ENCODE results near the gene SLC35F3.
"Not testable (repeated sequence)": the region's sequence is repeated elsewhere in the genome, so short reads cannot be mapped to it uniquely, and the experiment has no call there.

Gene SLC35F3

DNA sequence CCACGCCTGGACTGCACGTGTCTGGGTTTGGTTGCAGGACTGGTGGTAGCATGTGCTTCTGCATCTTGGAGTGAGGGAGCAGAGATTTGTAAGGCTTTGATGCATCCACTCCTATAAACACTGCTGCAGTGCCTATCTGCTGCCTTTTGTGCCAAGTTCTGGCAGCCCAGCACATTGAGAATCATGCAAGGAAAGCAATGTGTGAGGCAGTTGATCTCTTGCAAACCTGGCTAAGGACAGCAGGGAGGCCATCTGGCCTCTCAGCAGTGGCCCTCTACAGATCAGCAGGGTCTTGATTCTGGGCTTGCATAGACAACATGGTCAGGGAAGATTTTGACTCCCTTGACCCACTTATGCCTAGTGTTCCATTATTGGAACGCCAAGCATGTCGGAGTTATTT is 387.5 kb downstream of the SLC35F3 start:
- no peak for DNase-seq (ENCODE audit: low read depth)

DNA sequence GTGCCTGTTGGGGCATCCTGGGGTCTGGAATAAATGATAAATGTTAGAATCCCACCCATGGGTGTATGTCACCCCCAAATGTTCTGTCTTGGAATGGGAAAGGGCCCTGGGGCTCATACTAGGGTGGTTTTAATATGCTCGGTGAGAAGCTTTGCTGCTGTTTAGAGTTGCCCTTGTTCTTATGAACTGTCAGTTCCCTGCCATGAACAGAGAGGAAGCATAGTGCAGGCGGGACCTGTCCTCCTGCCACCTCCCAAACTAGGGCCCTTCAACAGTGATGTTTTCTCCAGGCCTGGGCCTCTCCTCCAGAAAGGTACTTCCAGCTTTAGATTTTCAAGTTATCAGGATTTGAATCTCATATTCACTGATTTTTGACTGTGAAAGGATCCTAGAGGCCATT is 388.1 kb downstream of the SLC35F3 start:
- no peak for DNase-seq (ENCODE audit: low read depth)

DNA sequence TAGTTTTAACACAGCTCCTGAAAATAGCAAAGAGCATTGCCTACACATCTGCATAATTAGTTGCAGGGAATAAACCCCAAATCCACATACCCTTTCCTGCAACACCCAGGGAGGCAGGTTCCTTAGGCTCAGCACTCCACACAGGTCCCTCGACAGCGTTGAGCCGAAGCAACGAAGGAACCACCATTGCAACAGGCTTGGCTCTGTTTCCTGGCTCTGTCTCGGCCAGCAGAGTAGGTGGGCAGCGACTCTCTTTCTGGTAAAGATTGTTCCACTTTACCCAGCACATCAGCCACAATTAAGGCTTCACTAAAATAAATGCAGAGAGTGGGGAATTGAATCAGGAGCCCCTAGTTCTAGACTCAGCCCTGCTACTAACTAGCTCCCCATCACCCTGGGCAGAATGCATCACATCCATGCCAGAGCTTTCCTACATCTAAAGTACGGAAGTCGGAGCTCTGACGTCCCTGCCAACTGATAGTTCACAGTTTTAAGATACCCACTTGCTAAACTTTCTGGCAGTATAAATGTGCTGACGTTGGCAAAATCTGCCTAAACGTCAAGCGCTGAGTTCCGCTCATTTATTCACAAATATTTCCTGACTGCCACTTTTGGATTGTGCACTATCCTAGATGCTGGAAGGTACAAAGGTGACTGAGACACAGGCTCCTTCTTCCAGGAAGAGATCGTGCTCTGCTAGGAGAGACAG is 389.8 kb downstream of the SLC35F3 start:
- DNase-seq (ENCODE audit: low read depth): no peak

DNA sequence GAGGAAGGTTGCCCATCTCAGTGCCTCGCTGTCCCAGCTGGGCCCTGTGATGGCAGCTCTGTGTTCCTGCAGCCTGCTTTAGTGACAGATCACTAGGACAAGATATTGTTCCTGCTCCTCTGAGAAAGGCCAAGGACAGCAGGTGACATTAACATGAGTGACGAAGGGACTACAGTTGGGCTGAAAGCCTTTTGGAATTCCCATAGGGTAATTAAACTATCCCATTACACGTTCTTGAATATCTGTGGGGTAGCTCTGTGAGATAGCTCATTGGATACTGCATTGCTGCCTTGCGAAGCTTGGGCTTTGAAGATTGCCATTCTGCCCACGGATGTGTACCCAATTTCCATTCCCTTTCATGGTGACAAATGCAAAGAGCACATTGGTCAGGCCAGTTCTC is 390.6 kb downstream of the SLC35F3 start:
- DNase-seq (ENCODE audit: low read depth): no peak

DNA sequence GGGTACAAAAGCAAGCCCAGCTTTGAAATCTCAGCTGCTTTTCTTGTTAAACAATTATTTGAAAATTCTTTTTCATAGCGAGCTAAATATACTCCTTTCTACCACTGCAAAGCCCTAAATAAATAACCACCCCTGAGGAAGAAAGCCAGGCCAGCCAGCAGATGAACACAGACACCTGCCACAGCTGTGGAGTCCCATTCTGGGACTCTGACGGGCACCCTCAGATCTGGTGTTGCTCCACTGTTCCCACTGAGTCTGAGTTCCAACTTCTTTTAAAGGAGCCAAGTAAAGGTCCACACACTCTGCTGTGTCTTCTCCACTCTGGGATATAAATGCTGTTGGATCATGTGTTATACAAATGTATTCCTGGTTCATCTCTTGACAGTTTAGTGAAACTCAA is 391.1 kb downstream of the SLC35F3 start:
- DNase-seq (ENCODE audit: low read depth): no peak

DNA sequence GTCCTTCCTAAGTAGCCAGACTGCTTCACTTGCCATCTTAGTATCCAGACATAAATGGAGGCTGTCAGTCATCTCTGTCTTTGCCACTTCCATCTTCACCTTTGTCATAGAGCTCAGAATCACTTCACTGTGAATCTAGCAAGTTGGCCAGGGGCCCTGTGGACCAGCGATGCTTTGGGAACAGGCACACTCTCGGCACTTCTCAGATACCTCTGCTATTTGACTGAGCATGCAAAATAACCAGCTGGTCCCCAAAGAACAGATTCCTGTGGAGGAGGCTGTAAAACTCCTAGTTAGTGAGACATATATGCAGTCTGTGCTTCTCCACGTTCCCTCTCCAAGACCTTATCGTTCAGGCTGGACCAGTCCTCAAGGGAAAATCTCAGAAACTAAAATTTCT is 392.0 kb downstream of the SLC35F3 start:
- DNase-seq (ENCODE audit: low read depth): no peak

DNA sequence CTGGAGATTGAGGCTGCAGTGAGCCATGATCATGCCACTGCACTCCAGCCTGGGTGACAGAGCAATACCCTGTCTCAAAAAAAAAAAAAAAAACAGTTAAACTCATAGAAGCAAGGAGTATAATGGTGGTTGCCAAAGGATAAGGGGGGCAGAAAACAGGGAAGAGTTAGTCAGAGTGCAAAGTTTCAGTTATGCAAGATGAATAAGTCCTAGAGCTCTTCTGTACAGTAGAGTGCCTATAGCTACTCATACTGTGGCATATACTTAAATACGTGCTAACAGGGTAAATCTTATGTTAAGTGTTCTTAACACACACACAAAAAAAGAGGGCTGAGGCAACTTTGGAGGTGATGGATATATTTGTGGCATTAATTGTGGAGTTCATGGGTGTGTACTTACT is 393.2 kb downstream of the SLC35F3 start:
- no peak for DNase-seq (ENCODE audit: low read depth)

DNA sequence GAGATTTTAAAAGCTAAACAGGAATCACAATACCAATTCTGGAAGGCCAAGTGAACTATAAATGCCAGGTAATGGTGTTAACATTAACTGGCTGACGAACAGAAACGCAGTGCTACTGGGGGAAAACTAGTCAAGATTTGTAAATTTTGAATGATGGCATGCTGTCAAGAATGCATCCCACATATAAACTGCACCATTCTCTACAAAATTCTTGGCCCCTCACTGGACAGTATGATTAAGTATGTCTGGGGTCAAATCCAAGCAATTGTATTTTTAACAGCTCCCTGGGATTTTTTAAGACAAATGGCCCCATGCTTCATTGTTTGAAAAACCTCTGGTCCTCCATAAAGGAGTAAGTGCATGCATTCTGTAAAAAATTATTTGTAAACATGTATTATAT is 395.6 kb downstream of the SLC35F3 start:
- DNase-seq (ENCODE audit: low read depth): no peak

DNA sequence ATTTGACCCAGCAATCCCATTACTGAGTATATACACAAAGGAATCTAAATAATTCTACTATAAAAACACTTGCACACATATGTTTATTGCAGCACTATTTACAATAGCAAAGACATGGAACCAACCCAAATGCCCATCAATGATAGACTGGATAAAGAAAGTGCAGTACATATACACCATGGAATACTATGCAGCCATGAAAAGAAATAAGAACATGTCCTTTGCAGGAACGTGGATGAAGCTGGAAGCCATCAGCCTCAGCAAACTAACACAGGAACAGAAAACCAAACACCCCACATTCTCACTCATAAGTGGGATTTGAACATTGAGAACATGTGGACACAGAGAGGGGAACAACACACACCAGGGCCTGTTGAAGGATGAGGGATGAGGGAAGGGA is 397.2 kb downstream of the SLC35F3 start:
- not testable (repeated sequence) for DNase-seq (ENCODE audit: low read depth)

DNA sequence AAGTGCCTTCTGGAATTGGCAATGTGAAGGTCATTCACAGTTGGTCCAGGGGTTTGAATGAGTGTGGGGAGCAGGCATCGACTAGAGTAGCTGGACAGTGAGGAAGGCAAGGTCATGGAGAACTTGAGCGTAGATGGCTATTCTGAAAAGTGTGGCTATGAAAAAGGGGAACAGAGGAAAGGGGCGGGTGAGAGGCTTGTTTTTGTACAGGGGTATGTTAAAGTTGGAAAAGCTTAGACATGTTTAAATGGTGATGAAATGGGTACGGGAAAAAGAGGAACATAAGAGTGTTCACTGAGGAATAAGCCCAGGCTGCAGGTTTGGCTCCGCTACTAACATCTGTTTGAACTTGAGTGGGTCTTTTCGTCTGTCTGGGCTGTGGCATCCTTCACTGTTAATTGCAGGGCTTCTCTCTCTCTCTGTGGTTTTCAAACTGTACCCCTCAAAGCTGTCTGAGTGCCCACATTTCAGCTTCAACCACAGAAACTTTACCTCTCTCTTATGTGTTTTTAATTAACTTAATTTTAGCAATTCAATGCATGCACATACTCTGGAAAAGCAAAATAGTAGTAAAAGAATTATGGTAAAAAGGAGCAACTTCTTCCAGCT is 398.0 kb downstream of the SLC35F3 start:
- no peak for DNase-seq (ENCODE audit: low read depth)

DNA sequence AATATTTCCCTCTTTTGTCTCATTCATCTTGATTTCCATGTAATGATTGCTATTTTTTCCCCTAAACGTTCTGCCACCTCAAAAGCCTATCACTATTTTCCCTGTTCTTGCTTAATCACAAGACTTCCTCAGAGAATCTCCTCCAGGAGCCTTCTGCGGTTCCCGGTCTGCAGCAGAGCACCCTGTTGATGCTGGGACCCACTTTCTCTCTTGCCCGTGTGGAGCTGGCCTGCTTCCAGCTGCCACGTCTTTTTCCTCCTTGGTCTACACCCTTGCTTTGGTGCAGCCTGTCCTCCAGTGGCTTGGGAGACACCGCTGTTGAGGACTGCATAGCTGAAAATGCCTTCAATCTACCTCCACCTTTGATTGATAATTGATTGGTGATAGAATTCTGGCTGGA is 398.8 kb downstream of the SLC35F3 start:
- no peak for DNase-seq (ENCODE audit: low read depth)

DNA sequence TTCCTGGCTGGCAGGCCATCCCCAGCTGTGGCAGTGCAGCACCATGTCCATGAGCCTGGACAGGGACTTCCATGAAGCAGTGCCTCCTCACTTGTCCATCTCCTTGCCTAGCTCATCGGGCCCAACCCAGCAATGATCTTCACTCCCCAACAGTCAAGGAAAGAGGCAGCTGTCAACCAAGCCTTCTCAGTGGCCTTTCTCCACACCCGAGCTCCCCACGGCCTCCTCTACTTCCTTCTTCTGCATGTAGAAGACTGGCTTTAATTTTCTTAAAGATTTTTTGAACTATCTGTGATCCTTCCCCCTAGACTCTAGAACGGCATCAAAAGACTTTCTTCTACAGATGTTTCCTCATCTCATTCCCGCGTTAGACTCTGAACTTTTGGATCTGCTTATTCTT is 403.2 kb downstream of the SLC35F3 start:
- no peak for DNase-seq (ENCODE audit: low read depth)

DNA sequence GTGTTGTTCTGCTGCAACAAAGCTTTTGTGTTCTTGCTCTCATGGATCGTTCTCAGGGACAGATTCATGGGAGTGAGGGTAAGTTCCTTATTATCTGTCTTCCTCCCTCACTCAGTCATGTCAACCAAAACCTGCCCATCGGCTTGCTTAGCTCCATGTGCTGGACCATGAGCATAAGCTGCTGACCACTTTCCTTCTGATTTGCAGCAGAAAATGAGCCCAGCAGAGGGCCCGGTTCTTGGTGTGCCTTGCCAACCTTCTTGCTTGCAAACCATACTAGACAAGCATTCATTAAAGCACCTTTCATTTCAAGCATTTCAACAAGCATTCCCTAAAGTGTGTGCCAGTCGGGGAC is 404.7 kb downstream of the SLC35F3 start:
- no peak for DNase-seq (ENCODE audit: low read depth)

DNA sequence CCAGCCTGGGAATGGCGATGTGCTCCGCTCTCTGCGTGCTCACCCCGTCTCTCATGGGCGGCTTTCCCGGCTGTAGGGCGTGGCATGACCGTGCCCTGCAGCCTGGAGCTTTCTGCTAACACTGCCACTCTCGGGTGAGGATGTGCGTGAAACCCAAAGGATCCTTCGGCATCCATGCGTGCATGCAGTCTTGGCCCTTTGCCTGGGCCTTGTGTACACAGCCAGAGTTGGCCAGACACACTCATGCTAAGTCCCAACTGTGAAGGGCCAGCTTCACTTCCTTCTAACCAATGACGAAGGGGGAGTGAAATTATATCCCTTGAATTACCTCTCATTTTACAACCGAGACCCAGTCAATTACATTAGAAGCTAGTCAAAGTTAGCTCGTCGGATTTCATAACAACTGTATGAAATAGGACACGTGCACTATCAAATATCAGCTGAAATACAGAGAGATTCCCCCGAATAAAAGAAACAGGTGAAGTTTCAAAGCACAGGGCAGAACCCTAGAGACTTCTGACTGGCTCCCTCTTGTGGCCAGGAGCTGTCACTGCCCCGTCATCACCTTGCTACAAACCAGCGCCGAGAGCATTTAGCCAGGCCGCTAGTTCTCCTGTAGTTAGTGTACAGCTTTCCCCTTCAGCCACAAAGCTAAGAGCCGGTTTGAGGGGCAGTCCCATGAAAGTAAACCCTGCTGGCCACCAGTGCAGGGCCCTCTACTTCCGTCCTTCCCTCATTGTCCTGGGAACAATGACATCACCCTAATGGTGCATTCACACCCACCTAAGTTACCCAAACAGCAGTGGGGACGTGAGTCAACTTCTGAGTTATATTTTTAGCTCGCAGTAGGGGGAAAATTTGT is 405.4 kb downstream of the SLC35F3 start:
- peak; percentile 51 for DNase-seq (ENCODE audit: low read depth)

DNA sequence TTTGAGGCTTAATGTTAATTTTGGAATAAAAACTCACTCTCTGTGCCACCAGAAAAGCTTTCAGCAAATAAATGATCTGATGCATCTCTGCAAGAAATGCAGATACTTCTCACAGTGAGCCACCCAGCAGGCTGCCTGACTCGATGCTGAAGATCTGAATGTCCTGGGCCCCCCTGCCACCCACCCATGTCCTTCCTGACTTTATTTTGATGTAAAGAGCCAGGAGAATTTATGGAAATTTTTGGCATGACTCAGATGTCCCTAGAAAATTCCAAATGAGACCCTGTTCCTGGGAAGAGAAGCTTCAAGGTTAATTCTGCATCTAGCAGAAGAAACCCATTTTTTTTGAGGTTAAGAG is 406.0 kb downstream of the SLC35F3 start:
- no peak for DNase-seq (ENCODE audit: low read depth)

DNA sequence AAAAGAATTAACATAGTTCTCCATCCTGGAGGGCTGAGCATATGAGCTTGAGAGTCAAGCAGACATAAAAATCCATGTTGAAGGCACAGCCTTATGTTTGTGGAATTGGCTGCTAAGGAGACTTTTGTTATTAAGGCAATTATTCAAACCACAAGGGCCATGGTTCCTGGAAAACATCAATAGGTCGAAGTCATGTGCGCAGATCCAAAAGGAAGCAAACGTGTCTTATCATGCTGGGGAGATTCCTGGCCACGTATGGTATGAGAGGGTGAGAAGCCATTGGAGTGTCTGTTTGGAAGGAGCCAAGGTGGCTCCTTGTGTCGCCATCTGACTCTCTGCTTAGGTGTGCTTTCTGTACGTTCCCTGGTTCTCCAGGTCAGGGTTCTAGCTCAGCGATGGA is 406.9 kb downstream of the SLC35F3 start:
- no peak for DNase-seq (ENCODE audit: low read depth)

DNA sequence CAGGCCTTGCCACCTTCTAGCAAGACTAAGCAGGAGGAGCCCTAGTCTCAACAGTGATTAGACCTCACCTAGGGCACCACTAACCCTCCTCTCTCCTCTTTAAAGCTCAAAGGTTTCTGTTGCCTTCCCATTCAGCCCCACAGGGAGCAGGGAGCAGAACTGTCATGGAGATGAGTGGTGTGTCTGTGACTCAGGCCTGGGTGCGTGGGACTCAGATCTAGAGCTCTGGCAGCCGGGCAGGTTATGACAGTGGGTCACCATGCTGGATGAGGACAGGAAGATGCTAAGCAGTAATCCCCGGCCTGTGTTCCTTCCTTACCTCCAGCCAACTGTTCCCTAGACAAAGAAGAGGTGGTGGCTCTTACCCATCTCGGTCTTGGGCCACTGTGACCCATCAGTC is 408.7 kb downstream of the SLC35F3 start:
- no peak for DNase-seq (ENCODE audit: low read depth)

DNA sequence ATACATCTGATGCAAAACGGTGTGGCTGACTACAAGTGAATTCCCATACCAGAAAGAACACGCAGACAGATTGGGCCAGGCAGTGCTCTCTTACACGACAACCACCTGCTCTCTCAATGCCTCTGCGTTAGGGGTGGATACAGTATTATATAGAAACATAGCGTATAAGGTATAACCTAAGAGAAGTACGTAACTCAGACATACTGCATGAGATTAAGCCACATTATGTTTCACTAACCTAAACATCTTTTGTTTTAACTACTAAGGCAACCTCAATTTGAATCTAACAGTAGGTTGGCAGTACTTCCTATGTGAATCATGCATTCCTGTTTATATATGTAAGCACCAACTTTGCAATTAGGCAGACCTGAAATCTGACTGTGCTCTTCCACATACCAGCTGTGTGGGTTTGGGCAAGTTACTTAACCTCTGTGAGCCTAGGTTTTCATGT is 410.6 kb downstream of the SLC35F3 start:
- DNase-seq (ENCODE audit: low read depth): no peak

DNA sequence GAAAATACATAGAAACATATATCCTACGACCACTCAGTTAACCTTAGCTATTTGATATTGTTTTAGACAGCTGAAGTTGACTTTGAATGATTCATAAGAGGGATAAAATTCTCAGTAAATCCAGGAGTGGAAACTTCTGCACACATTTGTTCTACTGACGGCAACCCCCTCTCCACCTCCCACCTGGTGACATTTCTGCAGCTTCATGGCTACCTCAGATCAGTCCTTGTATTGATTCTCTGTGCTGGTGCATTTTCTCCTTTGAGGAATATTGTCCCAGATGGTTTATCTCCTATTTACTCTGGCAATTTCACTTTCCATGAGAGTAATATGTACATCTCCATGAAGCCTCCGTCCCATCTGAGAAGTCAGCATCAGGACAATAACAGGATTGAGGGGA is 411.1 kb downstream of the SLC35F3 start:
- DNase-seq (ENCODE audit: low read depth): no peak

DNA sequence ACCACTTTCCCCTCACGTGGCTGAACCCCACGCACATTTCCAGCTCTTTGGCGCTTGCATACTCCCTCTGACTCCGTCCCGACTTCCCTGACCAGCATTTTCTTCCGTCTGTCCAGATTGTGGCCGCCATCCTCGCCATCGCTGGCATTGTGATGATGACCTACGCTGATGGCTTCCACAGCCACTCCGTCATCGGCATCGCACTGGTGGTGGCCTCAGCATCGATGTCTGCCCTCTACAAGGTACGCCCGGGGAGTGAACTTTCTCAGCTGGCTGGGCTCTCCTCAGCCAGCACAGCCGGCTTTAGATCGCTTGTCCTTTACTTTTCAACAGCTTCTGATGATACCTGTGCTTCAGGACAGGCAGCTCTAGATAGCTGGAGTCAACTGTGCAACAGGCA is 412.0 kb downstream of the SLC35F3 start:
- no peak for DNase-seq (ENCODE audit: low read depth)

DNA sequence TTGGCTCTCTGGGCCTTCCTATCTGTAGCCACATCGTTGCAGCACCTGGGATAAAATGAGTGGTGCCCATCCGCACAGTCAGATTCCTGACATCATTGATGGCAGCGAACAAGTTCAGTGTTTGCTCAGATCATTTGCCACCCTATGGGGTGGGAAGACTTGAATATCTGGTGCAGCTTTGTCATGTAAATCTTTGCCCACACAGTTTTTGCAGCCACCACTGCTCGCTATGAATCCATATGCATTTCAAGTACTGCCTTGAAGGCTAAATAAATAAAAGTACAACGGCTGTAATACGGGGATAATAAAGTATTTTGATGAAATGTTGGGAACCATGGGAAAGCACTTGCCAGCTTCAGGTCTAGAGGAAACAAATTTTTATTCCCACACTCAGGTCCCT is 412.5 kb downstream of the SLC35F3 start:
- DNase-seq (ENCODE audit: low read depth): no peak

DNA sequence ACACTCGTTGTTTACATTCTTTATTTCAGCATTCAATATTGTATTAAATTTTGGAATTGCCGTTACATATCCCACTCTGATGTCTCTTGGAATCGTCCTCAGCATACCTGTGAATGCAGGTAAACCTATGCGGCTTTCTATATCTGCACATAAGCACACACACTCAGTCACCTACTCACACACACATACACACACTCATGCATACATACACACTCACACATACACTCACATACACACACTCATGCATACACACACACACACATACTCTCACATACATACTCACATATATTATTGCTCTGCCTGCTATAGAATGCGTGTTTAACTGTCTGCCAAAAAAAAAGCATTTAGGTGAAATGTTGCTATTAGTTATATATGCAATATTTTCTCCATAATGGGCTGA is 415.6 kb downstream of the SLC35F3 start:
- no peak for DNase-seq (ENCODE audit: low read depth)

DNA sequence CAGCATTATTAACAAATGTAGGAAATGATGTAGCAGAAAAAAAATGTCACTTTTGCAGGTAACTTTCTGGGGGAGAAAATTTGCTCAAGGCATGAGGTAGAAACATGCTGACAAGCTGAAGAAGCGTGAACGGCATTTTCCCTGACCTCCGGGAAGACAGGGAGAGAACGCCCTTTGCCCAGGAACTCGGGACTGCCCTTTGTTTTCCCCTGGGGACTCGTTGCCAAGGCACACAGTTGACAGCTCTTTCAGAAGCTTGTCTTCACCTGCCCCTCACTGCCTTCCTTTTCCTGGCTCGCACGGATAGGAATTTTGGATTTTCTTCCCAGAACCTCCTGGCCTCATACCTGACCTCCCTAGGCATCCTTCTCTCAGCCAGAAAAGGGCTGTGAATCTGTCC is 416.1 kb downstream of the SLC35F3 start:
- DNase-seq (ENCODE audit: low read depth): no peak
